Peyer's patch (tissue), 4 donors: ENCODE measurements around the gene UBE3A. TPM values are rescaled to one million over a fixed set of nuclear protein-coding genes. Genes with fewer than 3 reads are reported as not detected.
"Not testable (repeated sequence)": the region's sequence is repeated elsewhere in the genome, so short reads cannot be mapped to it uniquely, and the experiment has no call there.

Source experiments
- DNase-seq, 3 donors: peaks; one replicate each; pipeline ENCODE4 v3.0.0-alpha.2; 2017 to 2019
- H3K27ac ChIP-seq, 4 donors: fragments of 200-600 bp; sonication (generic); one replicate each; pipeline ENCODE4 v1.5.1; 2016 to 2019
- H3K27me3 ChIP-seq, 2 donors: fragments of 200-600 bp; sonication (generic); one replicate each; pipeline ENCODE4 v1.5.1; 2019
- H3K36me3 ChIP-seq, 3 donors: fragments of 200-600 bp; sonication (generic); one replicate each; pipeline ENCODE4 v1.5.1; 2016 to 2019
- H3K4me1 ChIP-seq, 4 donors: fragments of 200-600 bp; sonication (generic); one replicate each; pipeline ENCODE4 v1.5.1; 2016 to 2019
- H3K4me3 ChIP-seq, 4 donors: fragments of 200-600 bp; sonication (generic); 1 replicate in 3 of 4; 2 replicates in 1 of 4; pipeline ENCODE4 v1.5.1; 2016 to 2019; ENCODE audit warnings: mild to moderate bottlenecking in 1 of 4
- H3K9me3 ChIP-seq, 4 donors: fragments of 200-600 bp; sonication (generic); one replicate each; pipeline ENCODE4 v1.5.1; 2016 to 2019; ENCODE audit warnings: mild to moderate bottlenecking in 1 of 4
- CTCF ChIP-seq, 6 experiments: fragments of 450-650 bp in 4 of 6; fragments of 200-600 bp in 2 of 6; sonication (generic) in 1 of 6; IDR thresholded peaks; one replicate each; pipeline ENCODE4 v1.5.1; 2017 to 2019; ENCODE audit warnings: antibody characterized with exemption in 6 of 6, mild to moderate bottlenecking in 3 of 6, moderate library complexity in 1 of 6
- POLR2A ChIP-seq, 2 donors: fragments of 450-650 bp; IDR thresholded peaks; one replicate each; pipeline ENCODE4 v1.5.1; 2017; ENCODE audit warnings: antibody characterized with exemption in 2 of 2, mild to moderate bottlenecking in 2 of 2, moderate library complexity in 2 of 2
- total RNA-seq, 4 donors: library from RNA; depleted of rRNA; stranded (reverse); fragments of >200 nt; gene quantifications; one replicate each; pipeline ENCODE4 v1.1.0, GENCODE V29; 2016

Gene UBE3A
- total RNA-seq, 4 donors from 2014 or later: 52.9 to 106 (median 95.2) TPM

DNA sequence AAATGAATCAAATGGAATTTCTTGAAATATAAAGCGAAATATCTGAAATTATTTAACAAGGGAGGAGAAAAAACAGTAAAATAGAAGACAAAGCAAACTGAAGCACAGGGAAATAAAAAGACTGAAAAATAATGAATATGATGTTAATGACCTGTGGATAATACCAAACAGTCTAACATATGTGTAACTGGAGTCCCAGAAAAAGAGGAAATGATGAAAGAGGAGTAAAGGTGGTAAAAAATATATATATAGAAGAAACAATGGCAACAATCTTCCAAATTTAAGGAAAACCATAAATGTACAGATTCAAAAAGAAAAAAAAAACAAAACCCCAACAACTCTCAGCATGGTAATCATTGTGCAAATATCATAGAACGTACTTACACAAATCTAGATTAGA is 21.2 kb downstream of the UBE3A start:
- H3K9me3 ChIP-seq: no peaks in the 10 kb centered on the region
- H3K4me1 ChIP-seq: peaks cover 0 to 2% (median 0%) of the 10 kb centered on the region in 4 donors
- DNase-seq: no peak
- no peak overlapping the region for H3K4me3 ChIP-seq
- H3K27me3 ChIP-seq: no peaks in the 10 kb centered on the region
- no peaks in the 10 kb centered on the region for H3K36me3 ChIP-seq
- H3K27ac ChIP-seq: no peak overlapping the region
- TF ChIP-seq CTCF (IDR thresholded peaks at IDR 0.05): no peak

DNA sequence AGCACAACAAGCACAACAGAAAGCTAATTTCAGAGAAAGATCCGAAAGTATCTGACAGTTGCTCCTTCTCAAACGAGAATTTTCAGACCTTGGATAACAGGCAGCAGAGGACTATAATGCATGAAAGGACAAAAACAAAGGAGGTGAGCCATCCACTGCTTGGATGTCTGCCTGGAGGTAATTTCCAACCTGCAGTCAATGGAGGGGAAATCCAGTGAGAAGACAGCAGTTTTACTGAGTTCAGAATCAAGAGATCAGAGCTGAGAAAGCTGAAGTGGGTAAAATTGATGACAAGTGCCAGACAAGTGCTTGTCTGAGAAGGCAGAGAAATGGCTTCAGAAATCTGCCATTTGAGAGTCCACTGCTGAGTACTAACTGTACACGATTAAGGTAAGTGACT is 22.1 kb downstream of the UBE3A start:
- no peak for DNase-seq
- H3K27me3 ChIP-seq: no peaks in the 10 kb centered on the region
- TF ChIP-seq POLR2A (IDR thresholded peaks at IDR 0.05) (no peak), CTCF (IDR thresholded peaks at IDR 0.05) (no peak)
- H3K4me1 ChIP-seq: peaks cover 0 to 2% (median 0%) of the 10 kb centered on the region in 4 donors
- no peak overlapping the region for H3K4me3 ChIP-seq
- H3K27ac ChIP-seq: no peak overlapping the region
- H3K9me3 ChIP-seq: no peaks in the 10 kb centered on the region
- H3K36me3 ChIP-seq: no peaks in the 10 kb centered on the region

- no peaks in the 10 kb centered on the region for H3K36me3 ChIP-seq
- no peaks in the 10 kb centered on the region for H3K9me3 ChIP-seq
- H3K4me1 ChIP-seq: peaks cover 0 to 2% (median 0%) of the 10 kb centered on the region in 4 donors
- no peak for DNase-seq
- H3K27me3 ChIP-seq: no peaks in the 10 kb centered on the region
- TF ChIP-seq POLR2A (IDR thresholded peaks at IDR 0.05) (no peak), CTCF (IDR thresholded peaks at IDR 0.05) (no peak)
- no peak overlapping the region for H3K4me3 ChIP-seq
- no peak overlapping the region for H3K27ac ChIP-seq
Observed at GRCh38 chr15:25415707-25416106, 23.1 kb downstream of the UBE3A start.

GRCh38 chr15:25415217-25415616 is 23.6 kb downstream of the UBE3A start:
- DNase-seq: no peak
- Histone ChIP-seq H3K4me1 (peaks cover 0 to 2% (median under 1%) of the 10 kb centered on the region in 4 donors), H3K4me3 (no peak overlapping the region), H3K27me3 (no peaks in the 10 kb centered on the region), H3K9me3 (no peaks in the 10 kb centered on the region), H3K27ac (no peak overlapping the region), H3K36me3 (no peaks in the 10 kb centered on the region)
- TF ChIP-seq CTCF (IDR thresholded peaks at IDR 0.05): no peak
- no peak for TF ChIP-seq POLR2A (IDR thresholded peaks at IDR 0.05)

- H3K36me3 ChIP-seq: peaks cover 0 to 5% (median 0%) of the 10 kb centered on the region in 3 donors
- H3K4me1 ChIP-seq: peaks cover 0 to 20% (median 1%) of the 10 kb centered on the region in 4 donors
- no peaks in the 10 kb centered on the region for H3K27me3 ChIP-seq
- no peaks in the 10 kb centered on the region for H3K9me3 ChIP-seq
- no peak overlapping the region for H3K4me3 ChIP-seq
- H3K27ac ChIP-seq: no peak overlapping the region
- no peak for DNase-seq
- TF ChIP-seq POLR2A (IDR thresholded peaks at IDR 0.05) (no peak), CTCF (IDR thresholded peaks at IDR 0.05) (no peak)
Observed at GRCh38 chr15:25410649-25411048, 28.2 kb downstream of the UBE3A start.

- H3K9me3 ChIP-seq: not testable (repeated sequence)
Observed at GRCh38 chr15:25409731-25410130, 29.1 kb downstream of the UBE3A start.

More at GRCh38 chr15:25409731-25410130, 29.1 kb downstream of the UBE3A start:
- DNase-seq, H3K27me3 ChIP-seq, H3K4me3 ChIP-seq, H3K27ac ChIP-seq: not testable (repeated sequence)
- Histone ChIP-seq H3K36me3 (peaks cover 0 to 15% (median 0%) of the 10 kb centered on the region in 3 donors), H3K4me1 (peaks cover 0 to 20% (median 0%) of the 10 kb centered on the region in 4 donors)
